Measurements from ENCODE around the gene ADARB2.

ADARB2 gene

GRCh38 chr10:1291178-1292090, 445.9 kb downstream of the ADARB2 start:
- ChIA-PET CTCF (interaction anchor here (0.6 to 0.7 kb wide), 2 partner anchors 153 to 284 kb away, joined by 3 read pairs; no protein-coding TSS in a partner anchor), POLR2A (interaction anchor here (0.6 kb wide), 1 partner anchor 41 kb away, joined by 4 read pairs; no protein-coding TSS in a partner anchor)
- no peak overlapping the region for H3K4me3 ChIP-seq (ENCODE audit: low read depth, low read length)
- no peaks in the 10 kb centered on the region for H3K9me3 ChIP-seq (ENCODE audit: control insufficient read depth, insufficient read depth, low read depth, low read length)
- peaks cover 3% of the 10 kb centered on the region; the same call in 1 of the 2 replicates for H3K4me1 ChIP-seq (ENCODE audit: control insufficient read depth, insufficient read depth, low read length)
- H3K27ac ChIP-seq (ENCODE audit: extremely low read depth, low read depth, low read length) = no peak overlapping the region
- no peaks in the 10 kb centered on the region for H3K36me3 ChIP-seq (ENCODE audit: control insufficient read depth in 2 of 2, insufficient read depth in 1 of 2, low read length in 2 of 2)
- TF ChIP-seq ZNF658 (tag by site-specific recombination; IDR thresholded peaks at IDR 0.05) (no peak), ZNF211 (tag by site-specific recombination; IDR thresholded peaks at IDR 0.05; ENCODE audit: low read depth) (no peak), ZNF426 (tag by site-specific recombination; IDR thresholded peaks at IDR 0.05) (no peak), ZNF398 (tag by site-specific recombination; IDR thresholded peaks at IDR 0.05) (no peak), ZNF19 (tag by site-specific recombination; IDR thresholded peaks at IDR 0.05; ENCODE audit: low read depth) (no peak)

GRCh38 chr10:1290071-1290471, 447.3 kb downstream of the ADARB2 start:
- ChIA-PET CTCF (no interaction called here), POLR2A (no interaction called here)
- H3K4me1 ChIP-seq (ENCODE audit: control insufficient read depth, insufficient read depth, low read length) = peaks cover 3% of the 10 kb centered on the region; the same call in 1 of the 2 replicates
- no peaks in the 10 kb centered on the region for H3K36me3 ChIP-seq (ENCODE audit: control insufficient read depth in 2 of 2, insufficient read depth in 1 of 2, low read length in 2 of 2)
- TF ChIP-seq GLIS1 (tag by site-specific recombination; IDR thresholded peaks at IDR 0.05) = peak; percentile 7; the same call in 1 of the 2 replicates
- no peak for TF ChIP-seq ZBTB26 (tag by site-specific recombination; optimal IDR thresholded peaks at IDR 0.05)
- H3K4me3 ChIP-seq (ENCODE audit: low read depth, low read length) = no peak overlapping the region
- no peak overlapping the region for H3K27ac ChIP-seq (ENCODE audit: extremely low read depth, low read depth, low read length)
- H3K9me3 ChIP-seq (ENCODE audit: control insufficient read depth, insufficient read depth, low read depth, low read length) = no peaks in the 10 kb centered on the region

GRCh38 chr10:1289591-1289990, 447.7 kb downstream of the ADARB2 start:
- TF ChIP-seq ZBTB1 (tag by site-specific recombination; IDR thresholded peaks at IDR 0.05) (no peak), KLF8 (tag by site-specific recombination; IDR thresholded peaks at IDR 0.05) (no peak), ZFHX2 (tag by site-specific recombination; conservative IDR thresholded peaks at IDR 0.05) (peak; percentile 18; the same call in 1 of the 2 replicates), ZSCAN18 (tag by site-specific recombination; IDR thresholded peaks at IDR 0.05) (no peak), ZXDB (tag by site-specific recombination; IDR thresholded peaks at IDR 0.05) (no peak), EGR2 (tag by site-specific recombination; IDR thresholded peaks at IDR 0.05; ENCODE audit: low read depth) (peak; percentile 37)
- POLR2A ChIA-PET = no interaction called here
- no peak overlapping the region for H3K4me3 ChIP-seq (ENCODE audit: low read depth, low read length)
- H3K4me1 ChIP-seq (ENCODE audit: control insufficient read depth, insufficient read depth, low read length) = peaks cover 3% of the 10 kb centered on the region; the same call in 1 of the 2 replicates
- CTCF ChIA-PET = no interaction called here
- no peaks in the 10 kb centered on the region for H3K36me3 ChIP-seq (ENCODE audit: control insufficient read depth in 2 of 2, insufficient read depth in 1 of 2, low read length in 2 of 2)
- H3K9me3 ChIP-seq (ENCODE audit: control insufficient read depth, insufficient read depth, low read depth, low read length) = no peaks in the 10 kb centered on the region
- H3K27ac ChIP-seq (ENCODE audit: extremely low read depth, low read depth, low read length) = no peak overlapping the region
